PC-9 (cell line): ENCODE measurements around the gene IQGAP3.

Experiments used
- EZH2 ChIP-seq: fragments of 200-600 bp; sonication (generic); IDR thresholded peaks from 2 replicates; pipeline ENCODE4 v1.8.0; 2017; ENCODE audit warnings: antibody characterized with exemption, low read depth
- TF ChIP-seq, protein P1 (sequence below): fragments of 200-600 bp; sonication (generic); conservative IDR thresholded peaks from 2 replicates; pipeline ENCODE4 v1.6.1; 2017; ENCODE audit warnings: mixed run types, antibody characterized with exemption, mild to moderate bottlenecking, moderate library complexity

DNA sequence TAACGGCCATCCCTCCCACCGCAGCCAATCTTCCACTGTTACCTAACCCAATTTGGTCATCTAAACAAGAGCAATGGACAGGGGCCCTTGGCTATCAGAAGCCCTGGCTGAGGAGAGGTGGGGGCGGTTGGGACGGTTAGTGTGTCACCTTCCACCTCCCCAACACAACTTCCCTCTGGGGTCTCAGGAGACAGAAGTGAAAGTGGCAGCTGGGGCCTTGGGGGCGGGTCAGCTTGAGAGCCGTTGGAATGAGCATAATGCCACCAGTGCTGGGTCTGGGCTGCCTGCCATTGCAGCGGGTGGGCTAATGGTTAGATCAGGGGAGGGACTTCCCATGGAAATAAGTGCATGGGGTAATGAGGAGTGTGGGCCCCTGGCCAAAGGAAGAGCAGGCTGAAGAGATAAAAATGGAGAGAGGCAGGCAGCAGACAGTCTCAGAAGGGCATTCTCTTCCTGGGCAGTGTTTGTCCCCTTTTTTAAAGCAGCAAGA lies 79.7 kb downstream of the IQGAP3 start:
- TF ChIP-seq, protein P1, sequence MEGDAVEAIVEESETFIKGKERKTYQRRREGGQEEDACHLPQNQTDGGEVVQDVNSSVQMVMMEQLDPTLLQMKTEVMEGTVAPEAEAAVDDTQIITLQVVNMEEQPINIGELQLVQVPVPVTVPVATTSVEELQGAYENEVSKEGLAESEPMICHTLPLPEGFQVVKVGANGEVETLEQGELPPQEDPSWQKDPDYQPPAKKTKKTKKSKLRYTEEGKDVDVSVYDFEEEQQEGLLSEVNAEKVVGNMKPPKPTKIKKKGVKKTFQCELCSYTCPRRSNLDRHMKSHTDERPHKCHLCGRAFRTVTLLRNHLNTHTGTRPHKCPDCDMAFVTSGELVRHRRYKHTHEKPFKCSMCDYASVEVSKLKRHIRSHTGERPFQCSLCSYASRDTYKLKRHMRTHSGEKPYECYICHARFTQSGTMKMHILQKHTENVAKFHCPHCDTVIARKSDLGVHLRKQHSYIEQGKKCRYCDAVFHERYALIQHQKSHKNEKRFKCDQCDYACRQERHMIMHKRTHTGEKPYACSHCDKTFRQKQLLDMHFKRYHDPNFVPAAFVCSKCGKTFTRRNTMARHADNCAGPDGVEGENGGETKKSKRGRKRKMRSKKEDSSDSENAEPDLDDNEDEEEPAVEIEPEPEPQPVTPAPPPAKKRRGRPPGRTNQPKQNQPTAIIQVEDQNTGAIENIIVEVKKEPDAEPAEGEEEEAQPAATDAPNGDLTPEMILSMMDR = no peak
- TF ChIP-seq EZH2 = no peak
